ENCODE results near the gene GRID2.

GRCh38 chr4:93444860-93445259 lies 1141.1 kb downstream of the GRID2 start:
- no peak for TF ChIP-seq RAD21 (conservative IDR thresholded peaks at IDR 0.05)
- TF ChIP-seq, protein P1, sequence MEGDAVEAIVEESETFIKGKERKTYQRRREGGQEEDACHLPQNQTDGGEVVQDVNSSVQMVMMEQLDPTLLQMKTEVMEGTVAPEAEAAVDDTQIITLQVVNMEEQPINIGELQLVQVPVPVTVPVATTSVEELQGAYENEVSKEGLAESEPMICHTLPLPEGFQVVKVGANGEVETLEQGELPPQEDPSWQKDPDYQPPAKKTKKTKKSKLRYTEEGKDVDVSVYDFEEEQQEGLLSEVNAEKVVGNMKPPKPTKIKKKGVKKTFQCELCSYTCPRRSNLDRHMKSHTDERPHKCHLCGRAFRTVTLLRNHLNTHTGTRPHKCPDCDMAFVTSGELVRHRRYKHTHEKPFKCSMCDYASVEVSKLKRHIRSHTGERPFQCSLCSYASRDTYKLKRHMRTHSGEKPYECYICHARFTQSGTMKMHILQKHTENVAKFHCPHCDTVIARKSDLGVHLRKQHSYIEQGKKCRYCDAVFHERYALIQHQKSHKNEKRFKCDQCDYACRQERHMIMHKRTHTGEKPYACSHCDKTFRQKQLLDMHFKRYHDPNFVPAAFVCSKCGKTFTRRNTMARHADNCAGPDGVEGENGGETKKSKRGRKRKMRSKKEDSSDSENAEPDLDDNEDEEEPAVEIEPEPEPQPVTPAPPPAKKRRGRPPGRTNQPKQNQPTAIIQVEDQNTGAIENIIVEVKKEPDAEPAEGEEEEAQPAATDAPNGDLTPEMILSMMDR (IDR thresholded peaks at IDR 0.05; ENCODE audit: poor library complexity, severe bottlenecking) = no peak
- no peak for TF ChIP-seq POLR2AphosphoS5 (IDR thresholded peaks at IDR 0.05)
- no peak for TF ChIP-seq EZH2 (IDR thresholded peaks at IDR 0.05; ENCODE audit: borderline replicate concordance, insufficient read depth, low read length, poor library complexity, severe bottlenecking)
- no peak for TF ChIP-seq REST (IDR thresholded peaks at IDR 0.05; ENCODE audit: borderline replicate concordance)
- no peak for TF ChIP-seq MXI1 (conservative IDR thresholded peaks at IDR 0.05; ENCODE audit: poor library complexity, severe bottlenecking)
- TF ChIP-seq EP300 (conservative IDR thresholded peaks at IDR 0.05; ENCODE audit: poor library complexity, severe bottlenecking) = no peak

Data from neural cell (in vitro differentiated cells).